ENCODE results near the gene GIMAP7.

GRCh38 chr7:150566572-150566971, 51.9 kb downstream of the GIMAP7 start:
- TF ChIP-seq CTCF (IDR thresholded peaks at IDR 0.05) (no peak), POLR2AphosphoS5 (IDR thresholded peaks at IDR 0.05; ENCODE audit: low read depth, low read length) (no peak), TEAD4 (IDR thresholded peaks at IDR 0.05; ENCODE audit: borderline replicate concordance, insufficient read depth) (no peak), SMC3 (IDR thresholded peaks at IDR 0.05; ENCODE audit: low read depth, low read length) (no peak), CHD2 (IDR thresholded peaks at IDR 0.05; ENCODE audit: low read length, partially characterized antibody) (no peak), NFIC (IDR thresholded peaks at IDR 0.05; ENCODE audit: borderline replicate concordance) (no peak), EP300 (IDR thresholded peaks at IDR 0.05; ENCODE audit: borderline replicate concordance in 1 of 2, low read depth in 1 of 2, low read length in 1 of 2) (no peak), RAD21 (IDR thresholded peaks at IDR 0.05; ENCODE audit: low read length) (no peak), GABPA (IDR thresholded peaks at IDR 0.05; ENCODE audit: low read depth) (no peak), REST (IDR thresholded peaks at IDR 0.05; ENCODE audit: low read depth, low read length) (no peak), YY1 (IDR thresholded peaks at IDR 0.05; ENCODE audit: low read depth) (no peak), FOXM1 (IDR thresholded peaks at IDR 0.05; ENCODE audit: low read depth) (no peak)

Measured in SK-N-SH (cell line).